Measurements from ENCODE around the gene SRSF10.
"Not testable (repeated sequence)": the region's sequence is repeated elsewhere in the genome, so short reads cannot be mapped to it uniquely, and the experiment has no call there.

GRCh38 chr1:24012878-24013277, 32.8 kb upstream of the SRSF10 start:
- TF ChIP-seq, protein P1, sequence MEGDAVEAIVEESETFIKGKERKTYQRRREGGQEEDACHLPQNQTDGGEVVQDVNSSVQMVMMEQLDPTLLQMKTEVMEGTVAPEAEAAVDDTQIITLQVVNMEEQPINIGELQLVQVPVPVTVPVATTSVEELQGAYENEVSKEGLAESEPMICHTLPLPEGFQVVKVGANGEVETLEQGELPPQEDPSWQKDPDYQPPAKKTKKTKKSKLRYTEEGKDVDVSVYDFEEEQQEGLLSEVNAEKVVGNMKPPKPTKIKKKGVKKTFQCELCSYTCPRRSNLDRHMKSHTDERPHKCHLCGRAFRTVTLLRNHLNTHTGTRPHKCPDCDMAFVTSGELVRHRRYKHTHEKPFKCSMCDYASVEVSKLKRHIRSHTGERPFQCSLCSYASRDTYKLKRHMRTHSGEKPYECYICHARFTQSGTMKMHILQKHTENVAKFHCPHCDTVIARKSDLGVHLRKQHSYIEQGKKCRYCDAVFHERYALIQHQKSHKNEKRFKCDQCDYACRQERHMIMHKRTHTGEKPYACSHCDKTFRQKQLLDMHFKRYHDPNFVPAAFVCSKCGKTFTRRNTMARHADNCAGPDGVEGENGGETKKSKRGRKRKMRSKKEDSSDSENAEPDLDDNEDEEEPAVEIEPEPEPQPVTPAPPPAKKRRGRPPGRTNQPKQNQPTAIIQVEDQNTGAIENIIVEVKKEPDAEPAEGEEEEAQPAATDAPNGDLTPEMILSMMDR (IDR thresholded peaks at IDR 0.05; ENCODE audit: insufficient read depth, low read depth, low read length) = not testable (repeated sequence)
- not testable (repeated sequence) for TF ChIP-seq EZH2 (IDR thresholded peaks at IDR 0.05; ENCODE audit: insufficient read depth, low read length)
